Activated CD4-positive, alpha-beta T cell treated with anti-CD3 and anti-CD28 coated beads, Interleukin-2, amount 10 ng/mL, durations not matched to agents 24 days and 14 days (primary cell): ENCODE data around the gene LARP6. TPM values are rescaled to one million over a fixed set of nuclear protein-coding genes. Genes with fewer than 3 reads are reported as not detected.
"Not testable (repeated sequence)": the region's sequence is repeated elsewhere in the genome, so short reads cannot be mapped to it uniquely, and the experiment has no call there.

Experiments
- DNase-seq: peaks from one replicate; pipeline ENCODE4 v3.0.0; 2022
- H3K27ac Mint-ChIP-seq: one replicate; pipeline ENCODE4 v1.8.0; 2022; ENCODE audit warnings: mild to moderate bottlenecking, mixed read lengths
- H3K27me3 Mint-ChIP-seq: one replicate; pipeline ENCODE4 v1.8.0; 2022; ENCODE audit warnings: mixed read lengths
- H3K36me3 Mint-ChIP-seq: one replicate; pipeline ENCODE4 v1.8.0; 2022; ENCODE audit warnings: low read depth, mild to moderate bottlenecking, mixed read lengths
- H3K4me1 Mint-ChIP-seq: one replicate; pipeline ENCODE4 v1.8.0; 2021; ENCODE audit warnings: mixed read lengths
- H3K4me3 Mint-ChIP-seq: one replicate; pipeline ENCODE4 v1.8.0; 2022; ENCODE audit warnings: mild to moderate bottlenecking, moderate library complexity, mixed read lengths
- H3K9me3 Mint-ChIP-seq: one replicate; pipeline ENCODE4 v1.8.0; 2021; ENCODE audit warnings: mixed read lengths
- intact Hi-C: fragments of 100-400 bp; cut with micrococcal nuclease; formaldehyde crosslinking; loops from one replicate; pipeline ENCODE4 v1.15.1; 2023
- total RNA-seq: library from RNA; stranded (reverse); gene quantifications from 2 replicates; pipeline ENCODE4 v1.2.3, GENCODE V29; 2022

LARP6 gene
- total RNA-seq, 1 donor from 2014 or later, result not detected

- no peaks in the 10 kb centered on the region for H3K9me3 Mint-ChIP-seq
- intact Hi-C loops, result no loop called here
- no peaks in the 10 kb centered on the region for H3K27me3 Mint-ChIP-seq
- no peak for DNase-seq
- no peak overlapping the region for H3K4me3 Mint-ChIP-seq
- no peaks in the 10 kb centered on the region for H3K4me1 Mint-ChIP-seq
- no peak overlapping the region for H3K27ac Mint-ChIP-seq
- no peaks in the 10 kb centered on the region for H3K36me3 Mint-ChIP-seq
Observed at GRCh38 chr15:70830615-70831014, 23.3 kb downstream of the LARP6 start.

GRCh38 chr15:70829371-70830166, 24.4 kb downstream of the LARP6 start:
- H3K27me3 Mint-ChIP-seq, result no peaks in the 10 kb centered on the region
- no peaks in the 10 kb centered on the region for H3K36me3 Mint-ChIP-seq
- no peak overlapping the region for H3K4me3 Mint-ChIP-seq
- intact Hi-C loops, result loop anchor here (10.0 kb wide), 1 partner anchor 615 kb away; no protein-coding TSS in a partner anchor
- H3K27ac Mint-ChIP-seq, result no peak overlapping the region
- DNase-seq, result no peak
- no peaks in the 10 kb centered on the region for H3K4me1 Mint-ChIP-seq
- no peaks in the 10 kb centered on the region for H3K9me3 Mint-ChIP-seq

DNA sequence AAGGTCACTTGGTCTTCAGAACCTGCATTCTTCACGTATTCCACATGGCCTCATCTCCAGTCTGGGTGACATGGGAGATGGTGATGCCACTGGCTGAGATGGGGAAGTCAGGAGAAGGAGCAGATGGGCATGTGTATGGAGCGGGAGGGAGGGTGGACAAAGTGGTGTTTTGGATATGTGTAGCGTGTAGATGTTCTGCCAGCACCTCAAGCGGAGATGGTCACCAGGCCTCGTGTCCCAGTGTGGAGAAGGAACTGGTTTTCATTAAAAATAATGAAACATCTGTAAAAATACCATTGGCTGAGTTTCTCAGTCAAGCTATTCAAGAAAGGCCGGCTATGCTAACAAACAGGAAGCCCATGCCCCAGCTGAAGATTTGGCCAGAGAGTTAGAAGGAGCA, 26.2 kb downstream of the LARP6 start:
- intact Hi-C loops, result loop anchor here (10.0 kb wide), 1 partner anchor 617 kb away; no protein-coding TSS in a partner anchor
- no peaks in the 10 kb centered on the region for H3K4me1 Mint-ChIP-seq

DNA sequence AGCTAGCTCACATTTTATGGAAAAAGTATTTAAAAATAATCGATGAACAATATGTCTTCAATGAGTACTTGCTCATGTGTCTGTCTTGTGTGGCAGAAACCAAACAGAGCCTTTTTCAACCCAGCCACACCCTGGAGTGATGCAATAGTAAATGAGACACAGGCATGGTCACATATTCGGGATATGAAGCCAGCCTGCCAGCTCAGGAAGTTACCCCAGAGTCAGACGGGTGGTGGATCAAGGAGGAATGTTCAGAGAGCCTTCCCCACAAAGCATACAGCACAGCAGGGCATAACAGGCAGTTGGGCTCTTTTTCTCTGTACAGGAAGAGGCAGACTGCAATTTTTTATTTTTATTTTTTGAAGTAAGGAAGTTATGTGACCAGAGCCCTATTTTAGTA, 27.3 kb downstream of the LARP6 start:
- intact Hi-C loops, result loop anchor here (10.0 kb wide), 1 partner anchor 618 kb away; no protein-coding TSS in a partner anchor
- Mint-ChIP-seq H3K9me3 (no peaks in the 10 kb centered on the region), H3K4me1 (no peaks in the 10 kb centered on the region), H3K27ac (no peak overlapping the region), H3K27me3 (no peaks in the 10 kb centered on the region), H3K36me3 (no peaks in the 10 kb centered on the region), H3K4me3 (no peak overlapping the region)
- DNase-seq, result no peak

More for the DNA sequence above, 26.2 kb downstream of the LARP6 start:
- H3K27me3 Mint-ChIP-seq, result no peaks in the 10 kb centered on the region
- H3K27ac Mint-ChIP-seq, result no peak overlapping the region
- H3K4me3 Mint-ChIP-seq, result no peak overlapping the region
- H3K36me3 Mint-ChIP-seq, result no peaks in the 10 kb centered on the region
- no peaks in the 10 kb centered on the region for H3K9me3 Mint-ChIP-seq
- no peak for DNase-seq

GRCh38 chr15:70825841-70826240, 28.1 kb downstream of the LARP6 start:
- intact Hi-C loops, result loop anchor here (10.0 kb wide), 1 partner anchor 619 kb away; no protein-coding TSS in a partner anchor
- H3K27me3 Mint-ChIP-seq, result no peaks in the 10 kb centered on the region
- H3K27ac Mint-ChIP-seq, result no peak overlapping the region
- H3K4me1 Mint-ChIP-seq, result no peaks in the 10 kb centered on the region
- H3K4me3 Mint-ChIP-seq, result no peak overlapping the region
- no peaks in the 10 kb centered on the region for H3K9me3 Mint-ChIP-seq
- DNase-seq, result no peak
- H3K36me3 Mint-ChIP-seq, result no peaks in the 10 kb centered on the region

DNA sequence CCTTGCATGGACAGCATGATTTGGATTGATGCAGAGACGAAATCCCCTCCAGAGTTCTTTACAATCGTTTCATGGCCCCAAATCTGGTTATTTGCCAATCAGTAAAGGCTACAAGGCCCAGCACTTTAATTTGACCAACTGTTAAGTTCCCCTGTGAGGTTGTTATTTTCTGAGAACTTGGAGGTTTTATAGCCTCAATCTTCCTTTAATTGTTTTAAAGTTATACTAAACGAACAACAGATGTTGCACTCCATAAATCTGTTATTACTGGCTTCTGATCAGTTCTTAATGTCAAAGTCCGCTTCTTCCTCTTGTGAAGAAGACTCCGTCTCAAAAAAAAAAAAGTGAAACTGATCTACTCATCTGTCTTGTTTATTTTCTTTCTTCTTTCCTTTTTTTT, 30.8 kb downstream of the LARP6 start:
- H3K4me1 Mint-ChIP-seq, result no peaks in the 10 kb centered on the region
- no peaks in the 10 kb centered on the region for H3K9me3 Mint-ChIP-seq
- H3K27ac Mint-ChIP-seq, result no peak overlapping the region
- no peaks in the 10 kb centered on the region for H3K27me3 Mint-ChIP-seq
- DNase-seq, result no peak
- intact Hi-C loops, result loop anchor here (10.0 kb wide), 1 partner anchor 622 kb away; no protein-coding TSS in a partner anchor
- H3K36me3 Mint-ChIP-seq, result no peaks in the 10 kb centered on the region
- no peak overlapping the region for H3K4me3 Mint-ChIP-seq

DNA sequence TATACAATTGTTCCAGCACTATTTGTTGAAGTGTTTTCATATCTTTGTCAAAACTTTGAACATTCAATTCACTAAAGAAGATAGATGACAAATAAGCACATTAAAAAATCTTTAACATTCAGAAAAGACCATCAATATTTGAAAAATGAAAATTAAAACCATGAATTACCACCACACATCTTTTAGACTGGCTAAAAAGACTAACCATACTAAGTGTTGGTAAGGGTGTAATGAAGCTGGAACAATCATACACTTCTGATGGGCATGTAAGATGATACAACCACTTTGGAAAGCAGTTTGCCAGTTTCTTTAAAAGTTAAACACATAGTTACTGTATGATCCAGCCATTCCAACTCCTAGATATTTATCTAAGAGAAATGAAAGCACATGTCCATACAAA, 33.7 kb downstream of the LARP6 start:
- Mint-ChIP-seq H3K4me3 (no peak overlapping the region), H3K4me1 (no peaks in the 10 kb centered on the region)
- intact Hi-C loops, result loop anchor here (10.0 kb wide), 1 partner anchor 625 kb away; no protein-coding TSS in a partner anchor

DNA sequence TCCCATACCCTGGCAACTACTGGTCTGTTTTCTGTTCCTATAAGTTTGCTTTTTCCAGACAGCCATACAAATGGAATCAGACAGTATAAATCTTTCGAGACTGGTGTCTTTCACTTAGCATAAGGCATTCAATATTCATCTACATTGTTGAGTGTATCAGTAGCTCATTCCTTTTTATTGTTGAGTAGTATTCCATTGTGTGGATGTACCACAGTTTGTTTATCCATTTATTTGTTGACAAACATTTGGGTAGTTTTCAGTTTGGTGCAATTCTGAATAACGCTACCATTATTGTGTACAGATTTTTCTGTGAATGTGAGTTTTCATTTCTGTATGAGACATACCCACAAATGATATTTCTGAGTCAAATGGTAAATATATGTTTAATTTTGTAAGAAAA, 35.4 kb downstream of the LARP6 start:
- Mint-ChIP-seq H3K4me3 (no peak overlapping the region), H3K9me3 (no peaks in the 10 kb centered on the region)

More for the DNA sequence above, 33.7 kb downstream of the LARP6 start:
- no peak for DNase-seq
- no peak overlapping the region for H3K27ac Mint-ChIP-seq
- no peaks in the 10 kb centered on the region for H3K9me3 Mint-ChIP-seq
- no peaks in the 10 kb centered on the region for H3K36me3 Mint-ChIP-seq
- H3K27me3 Mint-ChIP-seq, result no peaks in the 10 kb centered on the region

DNA sequence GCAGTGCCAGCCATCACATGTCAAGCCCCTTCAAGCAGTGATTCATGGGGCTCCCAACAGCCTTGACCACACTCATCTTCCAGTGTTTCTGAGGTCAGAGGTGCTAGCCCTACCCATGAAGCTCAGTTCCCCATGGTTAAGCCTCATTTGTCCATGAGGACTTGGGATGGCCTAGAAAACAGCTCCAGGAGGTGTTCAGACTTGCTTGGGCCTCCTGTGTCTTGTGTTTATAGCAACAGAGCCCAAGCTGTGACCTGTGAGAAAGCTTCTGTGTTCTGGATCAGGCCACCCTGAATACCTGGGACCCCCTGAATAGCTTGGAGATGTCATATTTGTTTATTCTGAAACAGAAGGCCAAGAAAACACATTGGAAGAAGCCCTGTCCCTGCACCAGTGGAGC, 36.7 kb downstream of the LARP6 start:
- H3K27ac Mint-ChIP-seq, result no peak overlapping the region

More for the DNA sequence above, 35.4 kb downstream of the LARP6 start:
- Mint-ChIP-seq H3K4me1 (no peaks in the 10 kb centered on the region), H3K27ac (no peak overlapping the region), H3K27me3 (no peaks in the 10 kb centered on the region), H3K36me3 (no peaks in the 10 kb centered on the region)
- DNase-seq, result no peak
- intact Hi-C loops, result no loop called here

GRCh38 chr15:70815604-70816003, 38.4 kb downstream of the LARP6 start:
- Mint-ChIP-seq H3K9me3 (no peaks in the 10 kb centered on the region), H3K27me3 (no peaks in the 10 kb centered on the region), H3K36me3 (no peaks in the 10 kb centered on the region), H3K27ac (no peak overlapping the region), H3K4me3 (no peak overlapping the region), H3K4me1 (peaks cover 2% of the 10 kb centered on the region)
- intact Hi-C loops, result no loop called here
- DNase-seq, result no peak

More for the DNA sequence above, 36.7 kb downstream of the LARP6 start:
- intact Hi-C loops, result no loop called here
- Mint-ChIP-seq H3K4me3 (no peak overlapping the region), H3K36me3 (no peaks in the 10 kb centered on the region), H3K27me3 (no peaks in the 10 kb centered on the region), H3K4me1 (no peaks in the 10 kb centered on the region), H3K9me3 (no peaks in the 10 kb centered on the region)
- no peak for DNase-seq

- H3K27me3 Mint-ChIP-seq, H3K4me3 Mint-ChIP-seq, H3K4me1 Mint-ChIP-seq, H3K27ac Mint-ChIP-seq, DNase-seq, H3K36me3 Mint-ChIP-seq, H3K9me3 Mint-ChIP-seq, intact Hi-C loops: not testable (repeated sequence)
Observed at GRCh38 chr15:70815011-70815410, 38.9 kb downstream of the LARP6 start.

- no peak overlapping the region for H3K4me3 Mint-ChIP-seq
- H3K4me1 Mint-ChIP-seq, result peaks cover 2% of the 10 kb centered on the region
- no peaks in the 10 kb centered on the region for H3K9me3 Mint-ChIP-seq
Observed at GRCh38 chr15:70812827-70813364, 41.1 kb downstream of the LARP6 start.

DNA sequence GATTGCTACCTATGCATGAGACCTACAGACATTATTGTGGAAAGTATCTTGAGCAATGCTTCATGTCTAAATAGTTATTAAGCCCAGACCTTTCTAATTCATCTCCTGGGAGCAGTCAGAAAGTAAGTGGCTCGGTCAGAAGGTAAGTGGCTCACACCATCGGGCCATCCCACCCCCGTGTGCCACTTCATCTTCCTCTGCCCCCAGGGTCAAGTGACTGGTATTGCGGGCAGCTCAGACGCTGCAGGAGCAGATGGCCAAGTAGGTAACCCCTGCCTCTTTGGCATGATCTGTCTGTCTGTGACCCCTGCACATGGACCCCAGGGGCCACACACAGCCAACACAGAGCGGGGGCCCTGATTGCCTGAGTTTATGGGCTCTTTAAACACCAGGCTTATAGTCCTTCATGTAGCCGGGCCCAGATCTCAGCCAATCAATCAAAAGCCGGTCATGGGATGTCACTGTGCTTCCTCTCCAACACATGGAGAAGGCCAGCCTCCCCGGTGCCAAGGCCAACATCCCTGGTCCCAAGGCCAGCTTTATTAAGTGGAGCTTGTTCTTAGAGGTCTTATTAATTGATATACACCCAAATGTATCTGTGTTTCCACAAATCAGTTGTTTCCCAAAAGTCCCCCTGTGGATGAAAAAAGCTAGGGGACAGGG, 42.9 kb downstream of the LARP6 start:
- H3K27me3 Mint-ChIP-seq, result peaks cover 8% of the 10 kb centered on the region
- no peaks in the 10 kb centered on the region for H3K36me3 Mint-ChIP-seq
- no peak for DNase-seq
- H3K4me3 Mint-ChIP-seq, result no peak overlapping the region
- H3K4me1 Mint-ChIP-seq, result peaks cover 2% of the 10 kb centered on the region
- intact Hi-C loops, result loop anchor here (5.0 kb wide), 2 partner anchors 129 to 1334 kb away; no protein-coding TSS in a partner anchor
- no peak overlapping the region for H3K27ac Mint-ChIP-seq
- H3K9me3 Mint-ChIP-seq, result no peaks in the 10 kb centered on the region

More at GRCh38 chr15:70812827-70813364, 41.1 kb downstream of the LARP6 start:
- Mint-ChIP-seq H3K27ac (no peak overlapping the region), H3K36me3 (no peaks in the 10 kb centered on the region), H3K27me3 (peaks cover 8% of the 10 kb centered on the region)
- DNase-seq, result no peak
- intact Hi-C loops, result loop anchor here (5.0 kb wide), 2 partner anchors 131 to 1336 kb away; no protein-coding TSS in a partner anchor
